ENCODE measurements around the gene NMRK2. TPM values are rescaled to one million over a fixed set of nuclear protein-coding genes. Genes with fewer than 3 reads are reported as not detected.
A peak's percentile ranks its signal among the peaks of the same experiment; 100 is the strongest.

Gene NMRK2
- total RNA-seq, 1 experiment from 2014 or later: 60.0 TPM

DNA sequence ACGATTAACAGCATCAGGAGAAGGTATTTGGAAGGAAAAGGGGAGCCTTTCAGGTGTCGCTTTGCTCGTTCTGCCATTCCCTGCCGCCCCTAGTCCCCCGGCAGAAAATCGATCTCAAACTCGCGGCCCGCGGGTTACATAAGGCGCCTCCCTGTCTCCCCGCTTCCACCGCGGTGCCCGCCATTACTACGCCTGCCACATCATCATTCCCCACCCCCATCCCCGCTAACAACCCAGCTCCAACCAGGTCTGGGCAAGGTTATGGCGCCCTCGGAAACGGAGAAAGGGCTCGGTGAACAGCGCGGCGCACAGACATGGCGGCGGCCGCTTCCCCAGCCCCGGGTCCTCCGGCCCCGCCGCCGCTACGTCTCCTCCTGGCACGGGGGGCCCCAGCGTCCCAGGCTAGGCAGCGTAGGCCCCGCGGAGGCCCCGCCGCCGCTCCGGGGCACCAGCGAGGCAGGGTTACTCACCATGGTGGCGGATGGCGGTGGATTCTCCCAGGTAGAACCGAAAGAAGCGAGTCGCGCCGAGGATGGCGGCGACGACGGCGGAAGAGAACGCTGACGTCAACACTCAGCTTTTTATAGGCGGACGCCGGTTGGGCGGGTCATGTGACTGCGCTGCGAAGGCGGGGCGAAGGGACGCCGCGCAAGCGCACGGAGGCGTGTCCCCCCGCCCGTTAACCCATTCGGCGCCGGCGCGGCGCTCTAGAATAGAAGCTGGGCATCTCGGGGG lies 52.2 kb downstream of the NMRK2 start, which contains the start of gene EEF2:
EEF2 (minus strand) TSS at position 556 of the 735 bp plus-strand sequence; CDS start at position 473, 83 bp downstream.
- DNase-seq: peak; percentile 81
- no peaks in the 10 kb centered on the region; a peak in 2 of 5 replicates for H3K9me3 Mint-ChIP-seq
- Histone ChIP-seq H3K18ac (ENCODE audit: insufficient read length, low read depth, low read length) (peak within 1 kb of the TSS; percentile 78), H3K79me1 (ENCODE audit: insufficient read depth, low read depth, low read length, poor library complexity, severe bottlenecking) (peaks cover 12% of the 10 kb centered on the region), H4K20me1 (ENCODE audit: control insufficient read depth, insufficient read depth, insufficient read length) (peaks cover 4% of the 10 kb centered on the region), H4K91ac (ENCODE audit: insufficient read length, low read depth, low read length) (peak within 1 kb of the TSS; percentile 80), H3T11ph (ENCODE audit: low read length) (no peak within 1 kb of the TSS), H2BK12ac (ENCODE audit: insufficient read length, low read depth, low read length) (no peak within 1 kb of the TSS), H3K23me2 (ENCODE audit: insufficient read length, low read depth, low read length, poor library complexity, severe bottlenecking) (peaks cover 25% of the 10 kb centered on the region), H3K9me3 (ENCODE audit: control insufficient read depth, low read depth, low read length) (no peaks in the 10 kb centered on the region), H3K27me3 (ENCODE audit: insufficient read depth, low read length) (no peaks in the 10 kb centered on the region), H3K27ac (ENCODE audit: insufficient read length, low read depth, low read length) (peak within 1 kb of the TSS; percentile 18), H2AFZ (ENCODE audit: low read length) (no peak within 1 kb of the TSS), H3K23ac (ENCODE audit: insufficient read length, low read depth, low read length) (no peak within 1 kb of the TSS), H2BK120ac (ENCODE audit: low read depth, low read length, poor library complexity, severe bottlenecking) (peak within 1 kb of the TSS; percentile 71), H2BK5ac (ENCODE audit: insufficient read length, low read length) (no peak within 1 kb of the TSS), H3K79me2 (ENCODE audit: insufficient read depth, low read length) (peaks cover 26% of the 10 kb centered on the region), H2AK5ac (ENCODE audit: insufficient read length, low read length) (no peak within 1 kb of the TSS), H2BK15ac (ENCODE audit: low read depth, low read length) (no peak within 1 kb of the TSS), H3K4ac (ENCODE audit: low read depth, low read length) (peak within 1 kb of the TSS; percentile 73; the same call in 1 of the 2 replicates), H3K4me2 (ENCODE audit: insufficient read depth, insufficient read length, low read length) (peak within 1 kb of the TSS; percentile 94), H4K8ac (replicated peaks; ENCODE audit: insufficient read length, low read depth, low read length) (no peak within 1 kb of the TSS), H3K56ac (ENCODE audit: insufficient read length, low read depth, low read length) (peak within 1 kb of the TSS; percentile 64), H3K4me1 (ENCODE audit: insufficient read depth, low read length) (no peaks in the 10 kb centered on the region), H4K5ac (ENCODE audit: insufficient read length, low read depth, low read length) (peak within 1 kb of the TSS; percentile 89), H2BK20ac (ENCODE audit: low read depth, low read length, poor library complexity, severe bottlenecking) (no peak within 1 kb of the TSS), H3K14ac (ENCODE audit: insufficient read depth, low read length) (peak within 1 kb of the TSS; percentile 88), H3K9ac (ENCODE audit: extremely low read depth, insufficient read length, low read length) (peak within 1 kb of the TSS; percentile 100)
- WGBS (ENCODE audit: extremely low coverage, insufficient read length, low lambda C conversion rate): no CpG with 5 or more reads among the region's 80 CpGs
- peaks cover 45 to 51% (median 51%) of the 10 kb centered on the region in 3 experiments for H3K36me3 Mint-ChIP-seq (ENCODE audit: insufficient read depth in 1 of 3, low read depth in 3 of 3)
- H3K4me1 Mint-ChIP-seq: peaks cover 35 to 43% of the 10 kb centered on the region in 2 experiments
- peak within 1 kb of the TSS; percentile 98 to 99 (median 99) for H3K27ac Mint-ChIP-seq
- TF ChIP-seq, protein P1, sequence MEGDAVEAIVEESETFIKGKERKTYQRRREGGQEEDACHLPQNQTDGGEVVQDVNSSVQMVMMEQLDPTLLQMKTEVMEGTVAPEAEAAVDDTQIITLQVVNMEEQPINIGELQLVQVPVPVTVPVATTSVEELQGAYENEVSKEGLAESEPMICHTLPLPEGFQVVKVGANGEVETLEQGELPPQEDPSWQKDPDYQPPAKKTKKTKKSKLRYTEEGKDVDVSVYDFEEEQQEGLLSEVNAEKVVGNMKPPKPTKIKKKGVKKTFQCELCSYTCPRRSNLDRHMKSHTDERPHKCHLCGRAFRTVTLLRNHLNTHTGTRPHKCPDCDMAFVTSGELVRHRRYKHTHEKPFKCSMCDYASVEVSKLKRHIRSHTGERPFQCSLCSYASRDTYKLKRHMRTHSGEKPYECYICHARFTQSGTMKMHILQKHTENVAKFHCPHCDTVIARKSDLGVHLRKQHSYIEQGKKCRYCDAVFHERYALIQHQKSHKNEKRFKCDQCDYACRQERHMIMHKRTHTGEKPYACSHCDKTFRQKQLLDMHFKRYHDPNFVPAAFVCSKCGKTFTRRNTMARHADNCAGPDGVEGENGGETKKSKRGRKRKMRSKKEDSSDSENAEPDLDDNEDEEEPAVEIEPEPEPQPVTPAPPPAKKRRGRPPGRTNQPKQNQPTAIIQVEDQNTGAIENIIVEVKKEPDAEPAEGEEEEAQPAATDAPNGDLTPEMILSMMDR (conservative IDR thresholded peaks at IDR 0.05): no peak
- peak within 1 kb of the TSS; percentile 97 to 99 for H3K4me3 Mint-ChIP-seq
- H3K27me3 Mint-ChIP-seq (ENCODE audit: low read depth): peaks cover 9% of the 10 kb centered on the region
